Hepatocyte (in vitro differentiated cells): Measurements from ENCODE around the gene ALDH3A1. TPM values are rescaled to one million over a fixed set of nuclear protein-coding genes. Genes with fewer than 3 reads are reported as not detected.
A peak's percentile ranks its signal among the peaks of the same experiment; 100 is the strongest.

Experiments
- DNase-seq: peaks from one replicate; pipeline ENCODE4 v3.0.0-alpha.2; 2016; ENCODE audit warnings: low spot score
- H2AFZ ChIP-seq: fragments of 200-600 bp; sonication (generic); 2 replicates; pipeline ENCODE4 v1.6.0; 2016; ENCODE audit warnings: antibody characterized with exemption, mild to moderate bottlenecking
- H3K27ac ChIP-seq: fragments of 200-600 bp; sonication (generic); 2 replicates; pipeline ENCODE4 v1.5.1; 2016; ENCODE audit warnings: mild to moderate bottlenecking
- H3K27me3 ChIP-seq: fragments of 200-600 bp; sonication (generic); 2 replicates; pipeline ENCODE4 v1.6.1; 2016
- H3K36me3 ChIP-seq: fragments of 200-600 bp; sonication (generic); replicated peaks from 2 replicates; pipeline ENCODE4 v1.5.1; 2016; ENCODE audit warnings: low read depth; ENCODE audit not compliant: insufficient read depth
- H3K4me1 ChIP-seq: fragments of 200-600 bp; sonication (generic); 2 replicates; pipeline ENCODE4 v1.5.1; 2016; ENCODE audit warnings: mild to moderate bottlenecking, moderate library complexity; ENCODE audit not compliant: insufficient read depth
- H3K4me2 ChIP-seq: fragments of 200-600 bp; sonication (generic); 2 replicates; pipeline ENCODE4 v1.6.0; 2016
- H3K4me3 ChIP-seq: fragments of 200-600 bp; sonication (generic); 2 replicates; pipeline ENCODE4 v1.5.1; 2016; ENCODE audit warnings: mild to moderate bottlenecking
- H3K79me2 ChIP-seq: fragments of 200-600 bp; sonication (generic); 2 replicates; pipeline ENCODE4 v1.6.0; 2017; ENCODE audit warnings: mild to moderate bottlenecking
- H3K9me2 ChIP-seq: fragments of 200-600 bp; sonication (generic); replicated peaks from 2 replicates; pipeline ENCODE4 v1.6.0; 2017; ENCODE audit warnings: mild to moderate bottlenecking; ENCODE audit not compliant: insufficient read depth
- H3K9me3 ChIP-seq: fragments of 200-600 bp; sonication (generic); 2 replicates; pipeline ENCODE4 v1.5.1; 2016; ENCODE audit warnings: low read depth, mild to moderate bottlenecking
- H4K20me1 ChIP-seq: fragments of 200-600 bp; sonication (generic); 2 replicates; pipeline ENCODE4 v1.6.0; 2016; ENCODE audit warnings: mild to moderate bottlenecking; ENCODE audit not compliant: insufficient read depth, poor library complexity, severe bottlenecking
- CTCF ChIP-seq: fragments of 200-600 bp; sonication (generic); IDR thresholded peaks from 2 replicates; pipeline ENCODE4 v1.5.1; 2016; ENCODE audit warnings: antibody characterized with exemption, mild to moderate bottlenecking; ENCODE audit not compliant: poor library complexity
- EZH2 ChIP-seq: fragments of 200-600 bp; sonication (generic); IDR thresholded peaks from 2 replicates; pipeline ENCODE4 v1.6.1; 2016; ENCODE audit warnings: antibody characterized with exemption, mild to moderate bottlenecking, borderline replicate concordance
- EZH2phosphoT487 ChIP-seq: fragments of 200-600 bp; sonication (generic); IDR thresholded peaks from one replicate; pipeline ENCODE4 v1.6.1; 2018; ENCODE audit warnings: antibody characterized with exemption, mild to moderate bottlenecking, low read depth, moderate library complexity; ENCODE audit not compliant: unreplicated experiment, severe bottlenecking
- WGBS: methylation state at CpG from one replicate; pipeline ENCODE4 v1.1.6; 2016; ENCODE audit warnings: low lambda C conversion rate; ENCODE audit errors: missing lambda C conversion rate; 5-methylcytosine and 5-hydroxymethylcytosine counted together
- polyA plus RNA-seq: library from polyadenylated mRNA; unstranded; fragments of >200 nt; fragmentation: Nextera tagmentation; extraction: Ambion mirVana; gene quantifications from 2 replicates; pipeline ENCODE4 v1.2.1, GENCODE V29; 2016
- total RNA-seq: library from RNA; depleted of rRNA; stranded (reverse); fragments of >200 nt; gene quantifications from 2 replicates; pipeline ENCODE4 v1.2.3, GENCODE V29; 2014

The ALDH3A1 gene
- total and polyA plus RNA-seq, 2 experiments from 2014 or later, result 0.90 to 1.4 TPM

- Histone ChIP-seq H3K4me3 (no peak overlapping the region), H2AFZ (no peak overlapping the region), H3K4me2 (no peak overlapping the region), H3K27ac (no peak overlapping the region), H3K79me2 (no peaks in the 10 kb centered on the region), H3K27me3 (no peaks in the 10 kb centered on the region), H3K9me2 (no peaks in the 10 kb centered on the region), H3K9me3 (no peaks in the 10 kb centered on the region), H4K20me1 (no peaks in the 10 kb centered on the region), H3K4me1 (peaks cover 5% of the 10 kb centered on the region), H3K36me3 (no peaks in the 10 kb centered on the region)
- peak; percentile 67 for DNase-seq
- TF ChIP-seq EZH2phosphoT487, result no peak
- TF ChIP-seq EZH2, result no peak
- no peak for TF ChIP-seq CTCF
- WGBS, result 95% methylated on average over 22 of the region's 23 CpGs
These were observed 28.5 kb downstream of the ALDH3A1 start for GRCh38 chr17:19719355-19720209.

- H3K79me2 ChIP-seq, result no peaks in the 10 kb centered on the region
- peaks cover 5% of the 10 kb centered on the region for H3K4me1 ChIP-seq
- H2AFZ ChIP-seq, result no peak overlapping the region
- no peaks in the 10 kb centered on the region for H3K36me3 ChIP-seq
- H3K9me2 ChIP-seq, result no peaks in the 10 kb centered on the region
- no peaks in the 10 kb centered on the region for H3K9me3 ChIP-seq
- H3K27ac ChIP-seq, result no peak overlapping the region
- no peak overlapping the region for H3K4me3 ChIP-seq
- no peak for TF ChIP-seq CTCF
- no peak for TF ChIP-seq EZH2phosphoT487
- TF ChIP-seq EZH2, result no peak
- DNase-seq, result no peak
- no peaks in the 10 kb centered on the region for H3K27me3 ChIP-seq
- no peak overlapping the region for H3K4me2 ChIP-seq
- H4K20me1 ChIP-seq, result no peaks in the 10 kb centered on the region
- 81% methylated on average over 18 of the region's 18 CpGs for WGBS
These were observed 29.3 kb downstream of the ALDH3A1 start for GRCh38 chr17:19718613-19719354.

- Histone ChIP-seq H4K20me1 (no peaks in the 10 kb centered on the region), H2AFZ (no peak overlapping the region), H3K27ac (no peak overlapping the region), H3K4me2 (no peak overlapping the region), H3K4me1 (peaks cover 5% of the 10 kb centered on the region), H3K36me3 (no peaks in the 10 kb centered on the region), H3K79me2 (no peaks in the 10 kb centered on the region), H3K9me2 (no peaks in the 10 kb centered on the region), H3K9me3 (no peaks in the 10 kb centered on the region), H3K4me3 (no peak overlapping the region), H3K27me3 (no peaks in the 10 kb centered on the region)
- 84% methylated on average over 12 of the region's 12 CpGs for WGBS
- no peak for DNase-seq
- TF ChIP-seq EZH2phosphoT487 (no peak), EZH2 (no peak), CTCF (no peak)
These were observed 30.0 kb downstream of the ALDH3A1 start for GRCh38 chr17:19718041-19718612.
